Measurements from ENCODE around the gene SLC44A4.

The SLC44A4 gene

DNA sequence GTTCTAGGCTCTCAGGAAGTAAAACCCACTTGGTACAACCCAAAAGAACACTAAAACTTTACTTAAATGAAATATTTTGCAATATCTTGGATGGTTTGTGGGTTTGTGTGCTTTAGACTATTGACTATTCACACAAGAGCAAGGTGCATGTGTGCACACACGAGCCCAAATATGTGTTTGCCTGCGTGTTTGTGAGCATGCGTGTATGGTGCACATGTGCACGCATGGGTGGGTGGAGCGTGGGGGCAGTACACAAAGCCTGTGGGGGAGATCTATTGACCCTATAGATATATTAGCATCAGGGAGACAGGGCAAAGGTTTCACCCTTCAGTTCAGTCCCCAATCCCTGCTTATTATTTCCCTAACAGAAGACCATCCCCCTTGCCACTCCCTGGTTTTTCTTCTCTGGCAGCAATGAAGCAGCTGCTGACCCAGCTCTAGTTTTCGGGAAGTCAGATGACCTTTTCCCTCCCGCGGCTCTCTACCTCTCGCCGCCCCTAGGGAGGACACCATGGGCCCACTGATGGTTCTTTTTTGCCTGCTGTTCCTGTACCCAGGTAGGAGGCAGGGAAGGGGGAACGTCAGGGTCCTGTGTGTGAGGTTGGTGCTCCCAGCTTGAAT lies 48.6 kb upstream of the SLC44A4 start, which contains the start of gene C2:
C2 (plus strand) TSS at position 476 of the 621 bp plus-strand sequence; CDS start at position 512, 36 bp downstream.
- Histone ChIP-seq H3K4me2 (ENCODE audit: low read length) (no peak within 1 kb of the TSS), H3K4me1 (ENCODE audit: control insufficient read depth, low read length) (no peaks in the 10 kb centered on the region), H3K79me2 (ENCODE audit: control insufficient read depth, low read length) (no peaks in the 10 kb centered on the region)

GRCh38 chr6:31922942-31923341 lies 44.1 kb upstream of the SLC44A4 start:
- Histone ChIP-seq H3K36me3 (ENCODE audit: control insufficient read depth, low read length) (no peaks in the 10 kb centered on the region), H3K9me3 (ENCODE audit: control insufficient read depth, insufficient read depth, low read length) (no peaks in the 10 kb centered on the region), H3F3A (ENCODE audit: control insufficient read depth, insufficient read depth) (no peaks in the 10 kb centered on the region), H4K20me1 (ENCODE audit: control insufficient read depth, insufficient read depth, low read depth, low read length) (no peaks in the 10 kb centered on the region), H3K4me2 (ENCODE audit: low read length) (no peak overlapping the region), H3K27ac (ENCODE audit: low read depth, low read length) (no peak overlapping the region), H3K9me2 (replicated peaks; ENCODE audit: control insufficient read depth, low read length) (no peaks in the 10 kb centered on the region), H3K4me3 (ENCODE audit: low read length) (no peak overlapping the region), H3K27me3 (ENCODE audit: control insufficient read depth, low read length) (peaks cover 2% of the 10 kb centered on the region; the same call in 1 of the 2 replicates), H3K4me1 (ENCODE audit: control insufficient read depth, low read length) (no peaks in the 10 kb centered on the region), H3K79me2 (ENCODE audit: control insufficient read depth, low read length) (no peaks in the 10 kb centered on the region)
- TF ChIP-seq, protein P1, sequence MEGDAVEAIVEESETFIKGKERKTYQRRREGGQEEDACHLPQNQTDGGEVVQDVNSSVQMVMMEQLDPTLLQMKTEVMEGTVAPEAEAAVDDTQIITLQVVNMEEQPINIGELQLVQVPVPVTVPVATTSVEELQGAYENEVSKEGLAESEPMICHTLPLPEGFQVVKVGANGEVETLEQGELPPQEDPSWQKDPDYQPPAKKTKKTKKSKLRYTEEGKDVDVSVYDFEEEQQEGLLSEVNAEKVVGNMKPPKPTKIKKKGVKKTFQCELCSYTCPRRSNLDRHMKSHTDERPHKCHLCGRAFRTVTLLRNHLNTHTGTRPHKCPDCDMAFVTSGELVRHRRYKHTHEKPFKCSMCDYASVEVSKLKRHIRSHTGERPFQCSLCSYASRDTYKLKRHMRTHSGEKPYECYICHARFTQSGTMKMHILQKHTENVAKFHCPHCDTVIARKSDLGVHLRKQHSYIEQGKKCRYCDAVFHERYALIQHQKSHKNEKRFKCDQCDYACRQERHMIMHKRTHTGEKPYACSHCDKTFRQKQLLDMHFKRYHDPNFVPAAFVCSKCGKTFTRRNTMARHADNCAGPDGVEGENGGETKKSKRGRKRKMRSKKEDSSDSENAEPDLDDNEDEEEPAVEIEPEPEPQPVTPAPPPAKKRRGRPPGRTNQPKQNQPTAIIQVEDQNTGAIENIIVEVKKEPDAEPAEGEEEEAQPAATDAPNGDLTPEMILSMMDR (IDR thresholded peaks at IDR 0.05; ENCODE audit: low read depth, low read length, poor library complexity, severe bottlenecking): peak; percentile 36
- no peak for TF ChIP-seq EZH2phosphoT487 (IDR thresholded peaks at IDR 0.05; ENCODE audit: borderline replicate concordance, low read length)

More for the DNA sequence above, 48.6 kb upstream of the SLC44A4 start, which contains the start of gene C2:
- Histone ChIP-seq H3K27me3 (ENCODE audit: control insufficient read depth, low read length) (peaks cover 2% of the 10 kb centered on the region; the same call in 1 of the 2 replicates), H3K4me3 (ENCODE audit: low read length) (no peak within 1 kb of the TSS), H3K27ac (ENCODE audit: low read depth, low read length) (no peak within 1 kb of the TSS), H4K20me1 (ENCODE audit: control insufficient read depth, insufficient read depth, low read depth, low read length) (no peaks in the 10 kb centered on the region), H3K9me2 (replicated peaks; ENCODE audit: control insufficient read depth, low read length) (no peaks in the 10 kb centered on the region), H3K9me3 (ENCODE audit: control insufficient read depth, insufficient read depth, low read length) (no peaks in the 10 kb centered on the region), H3K36me3 (ENCODE audit: control insufficient read depth, low read length) (no peaks in the 10 kb centered on the region), H3F3A (ENCODE audit: control insufficient read depth, insufficient read depth) (no peaks in the 10 kb centered on the region)
- TF ChIP-seq, protein P1 (IDR thresholded peaks at IDR 0.05; ENCODE audit: low read depth, low read length, poor library complexity, severe bottlenecking): no peak
- TF ChIP-seq EZH2phosphoT487 (IDR thresholded peaks at IDR 0.05; ENCODE audit: borderline replicate concordance, low read length): no peak

DNA sequence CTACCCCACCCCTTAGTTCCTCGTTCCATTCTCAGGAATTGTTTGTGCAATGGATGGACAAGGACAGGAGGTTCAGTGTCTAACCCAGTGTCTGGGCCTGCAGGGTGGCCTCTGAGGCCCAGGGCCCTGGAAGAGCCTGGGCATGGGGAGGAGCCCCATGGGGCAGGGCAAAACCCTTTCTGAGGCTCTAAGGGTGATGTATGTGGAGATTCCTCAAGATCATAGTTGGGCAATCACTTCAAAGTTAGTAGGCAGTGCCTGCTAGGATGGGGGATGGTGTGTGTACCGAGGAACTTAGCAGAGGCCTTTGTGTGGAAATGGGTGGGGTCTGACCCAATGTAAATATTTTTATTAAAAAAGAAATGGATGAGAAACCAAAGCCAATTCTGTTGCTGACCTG lies 42.0 kb upstream of the SLC44A4 start:
- Histone ChIP-seq H3F3A (ENCODE audit: control insufficient read depth, insufficient read depth) (no peaks in the 10 kb centered on the region), H3K36me3 (ENCODE audit: control insufficient read depth, low read length) (no peaks in the 10 kb centered on the region), H3K4me3 (ENCODE audit: low read length) (no peak overlapping the region), H4K20me1 (ENCODE audit: control insufficient read depth, insufficient read depth, low read depth, low read length) (no peaks in the 10 kb centered on the region), H3K27me3 (ENCODE audit: control insufficient read depth, low read length) (no peaks in the 10 kb centered on the region; the same call in 1 of the 2 replicates), H3K79me2 (ENCODE audit: control insufficient read depth, low read length) (no peaks in the 10 kb centered on the region), H3K4me1 (ENCODE audit: control insufficient read depth, low read length) (no peaks in the 10 kb centered on the region), H3K9me3 (ENCODE audit: control insufficient read depth, insufficient read depth, low read length) (no peaks in the 10 kb centered on the region), H3K9me2 (replicated peaks; ENCODE audit: control insufficient read depth, low read length) (no peaks in the 10 kb centered on the region), H3K27ac (ENCODE audit: low read depth, low read length) (no peak overlapping the region), H3K4me2 (ENCODE audit: low read length) (no peak overlapping the region)
- no peak for TF ChIP-seq EZH2phosphoT487 (IDR thresholded peaks at IDR 0.05; ENCODE audit: borderline replicate concordance, low read length)
- TF ChIP-seq, protein P1 (IDR thresholded peaks at IDR 0.05; ENCODE audit: low read depth, low read length, poor library complexity, severe bottlenecking): no peak
